Endodermal cell (in vitro differentiated cells): ENCODE data around the gene DTNBP1. TPM values are rescaled to one million over a fixed set of nuclear protein-coding genes. Genes with fewer than 3 reads are reported as not detected.

Source experiments
- DNase-seq: peaks from one replicate; pipeline ENCODE4 v3.0.0-alpha.2; 2017
- H3K27ac ChIP-seq: 2 replicates; pipeline ENCODE4 v1.5.1; 2013; ENCODE audit warnings: mild to moderate bottlenecking, low read depth, low read length, moderate library complexity
- H3K27me3 ChIP-seq: 2 replicates; pipeline ENCODE4 v1.6.1; 2013; ENCODE audit warnings: mild to moderate bottlenecking, low read length, moderate library complexity; ENCODE audit not compliant: insufficient read depth, control insufficient read depth, poor library complexity, severe bottlenecking
- H3K36me3 ChIP-seq: 2 replicates; pipeline ENCODE4 v1.7.0; 2013; ENCODE audit warnings: mild to moderate bottlenecking, low read length, moderate library complexity; ENCODE audit not compliant: control insufficient read depth, insufficient read depth
- H3K4me1 ChIP-seq: one replicate; pipeline ENCODE4 v1.7.0; 2013; ENCODE audit warnings: low read length; ENCODE audit not compliant: control insufficient read depth, insufficient read depth
- H3K4me3 ChIP-seq: 2 replicates; pipeline ENCODE4 v1.5.1; 2013; ENCODE audit warnings: mild to moderate bottlenecking, low read length, moderate library complexity
- H3K9ac ChIP-seq: 2 replicates; pipeline ENCODE4 v1.6.1; 2013; ENCODE audit warnings: mild to moderate bottlenecking, low read length, moderate library complexity; ENCODE audit not compliant: poor library complexity, severe bottlenecking; ENCODE audit errors: extremely low read depth
- H3K9me3 ChIP-seq: 2 replicates; pipeline ENCODE4 v1.6.1; 2013; ENCODE audit warnings: mild to moderate bottlenecking, low read length, moderate library complexity; ENCODE audit not compliant: control insufficient read depth
- H3K27ac Mint-ChIP-seq: 2 replicates; pipeline ENCODE4 v1.8.0; 2020; ENCODE audit warnings: mixed read lengths
- H3K27me3 Mint-ChIP-seq: 2 replicates; pipeline ENCODE4 v1.8.0; 2021; ENCODE audit warnings: mild to moderate bottlenecking, mixed read lengths; ENCODE audit not compliant: insufficient read depth
- H3K36me3 Mint-ChIP-seq: 2 replicates; pipeline ENCODE4 v1.8.0; 2020; ENCODE audit warnings: low read depth, mixed read lengths
- H3K4me1 Mint-ChIP-seq: 2 replicates; pipeline ENCODE4 v1.8.0; 2020; ENCODE audit warnings: mixed read lengths
- H3K4me3 Mint-ChIP-seq: 2 replicates; pipeline ENCODE4 v1.8.0; 2020; ENCODE audit warnings: mild to moderate bottlenecking, moderate library complexity, mixed read lengths
- H3K9me3 Mint-ChIP-seq: 2 replicates; pipeline ENCODE4 v1.8.0; 2020; ENCODE audit warnings: mild to moderate bottlenecking, mixed read lengths
- CTCF ChIP-seq: fragments of 200-600 bp; sonication (generic); conservative IDR thresholded peaks from 2 replicates; pipeline ENCODE4 v1.5.0; 2021; ENCODE audit warnings: antibody characterized with exemption, mild to moderate bottlenecking
- WGBS, 2 experiments: methylation state at CpG; one replicate each; pipeline versions ENCODE4 v1.1.5 to v1.1.7; 2013; ENCODE audit warnings: missing lambda C conversion rate in 2 of 2, mixed read lengths in 1 of 2; ENCODE audit not compliant: insufficient coverage in 1 of 2, insufficient read length in 1 of 2; 5-methylcytosine and 5-hydroxymethylcytosine counted together
- total RNA-seq, 2 donors: library from RNA; stranded (reverse); fragmentation: NEBNext Ultra II Directional in 1 of 2; extraction: Animal tissue kit (Norgen Biotek cat#: 25700) in 1 of 2; gene quantifications; 2 replicates in 1 of 2; 3 replicates in 1 of 2; pipeline ENCODE4 v1.2.1, GENCODE V29; 2021

Gene DTNBP1
- total RNA-seq, 2 donors from 2014 or later: 14.1 to 31.4 TPM

- WGBS, 2 experiments: 78 to 97% methylated on average over 2 to 3 of the region's 3 CpGs
- Histone ChIP-seq H3K27ac (no peak overlapping the region), H3K36me3 (no peaks in the 10 kb centered on the region), H3K9ac (no peak overlapping the region), H3K4me3 (no peak overlapping the region), H3K9me3 (no peaks in the 10 kb centered on the region), H3K27me3 (no peaks in the 10 kb centered on the region), H3K4me1 (no peaks in the 10 kb centered on the region)
- Mint-ChIP-seq H3K27ac (no peak overlapping the region), H3K36me3 (no peaks in the 10 kb centered on the region), H3K9me3 (no peaks in the 10 kb centered on the region), H3K27me3 (no peaks in the 10 kb centered on the region), H3K4me3 (no peak overlapping the region), H3K4me1 (no peaks in the 10 kb centered on the region)
- no peak for DNase-seq
- TF ChIP-seq CTCF: no peak
Measured at GRCh38 chr6:15588971-15589634, 73.7 kb downstream of the DTNBP1 start.

- Mint-ChIP-seq H3K36me3 (no peaks in the 10 kb centered on the region), H3K4me1 (no peaks in the 10 kb centered on the region), H3K4me3 (no peak overlapping the region), H3K27ac (no peak overlapping the region), H3K27me3 (no peaks in the 10 kb centered on the region), H3K9me3 (no peaks in the 10 kb centered on the region)
- H3K4me3 ChIP-seq: no peak overlapping the region
- H3K9ac ChIP-seq: no peak overlapping the region
- no peaks in the 10 kb centered on the region for H3K36me3 ChIP-seq
- no peaks in the 10 kb centered on the region for H3K4me1 ChIP-seq
- no peaks in the 10 kb centered on the region for H3K9me3 ChIP-seq
- DNase-seq: no peak
- no peak for TF ChIP-seq CTCF
- H3K27ac ChIP-seq: no peak overlapping the region
- no peaks in the 10 kb centered on the region for H3K27me3 ChIP-seq
Measured at GRCh38 chr6:15586503-15586902, 76.3 kb downstream of the DTNBP1 start.

DNA sequence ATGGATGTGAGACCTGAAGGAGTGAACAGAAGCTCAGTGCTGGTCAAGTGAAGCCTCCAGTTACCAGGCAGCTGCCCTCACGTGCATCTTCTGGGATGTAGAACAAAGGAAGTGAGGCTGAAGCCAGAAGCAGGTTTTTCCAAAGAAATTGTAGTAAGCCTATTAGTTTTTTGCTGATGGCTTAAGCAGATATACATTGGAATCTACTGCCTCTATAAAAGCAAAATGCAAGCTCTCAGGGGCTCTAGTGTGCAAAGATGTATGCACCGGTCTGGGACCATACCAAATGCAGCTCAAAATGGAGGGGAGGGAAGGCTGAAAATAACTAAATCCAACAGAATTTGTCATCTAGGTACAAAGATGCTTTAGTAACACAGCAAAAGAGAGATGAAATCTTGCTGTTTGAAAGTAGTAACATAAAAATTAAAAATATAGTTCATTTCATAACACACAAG lies 77.0 kb downstream of the DTNBP1 start:
- 80 to 94% methylated on average over 1 to 2 of the region's 2 CpGs for WGBS, 2 experiments
- Mint-ChIP-seq H3K4me3 (no peak overlapping the region), H3K27me3 (no peaks in the 10 kb centered on the region), H3K27ac (no peak overlapping the region), H3K9me3 (no peaks in the 10 kb centered on the region), H3K36me3 (no peaks in the 10 kb centered on the region), H3K4me1 (no peaks in the 10 kb centered on the region)
- no peak for TF ChIP-seq CTCF
- Histone ChIP-seq H3K36me3 (no peaks in the 10 kb centered on the region), H3K4me3 (no peak overlapping the region), H3K9me3 (no peaks in the 10 kb centered on the region), H3K27me3 (no peaks in the 10 kb centered on the region), H3K9ac (no peak overlapping the region), H3K27ac (peak overlapping the region; percentile 62), H3K4me1 (no peaks in the 10 kb centered on the region)
- no peak for DNase-seq
